D721Med (cell line): ENCODE results near the gene PROB1.
"Not testable (repeated sequence)": the region's sequence is repeated elsewhere in the genome, so short reads cannot be mapped to it uniquely, and the experiment has no call there.

ENCODE experiments used
- DNase-seq: peaks from one replicate; pipeline ENCODE4 v3.0.0; 2011; ENCODE audit warnings: low spot score; ENCODE audit not compliant: insufficient read length
- FAIRE-seq: peaks from 2 replicates; lab custom pipeline; 2011; peaks lifted over from hg19 to GRCh38; lab: Jason Lieb, UNC
- CTCF ChIP-seq: IDR thresholded peaks from 2 replicates; pipeline ENCODE4 v1.5.1; 2012; ENCODE audit warnings: mild to moderate bottlenecking, control low read depth; ENCODE audit not compliant: insufficient read depth; ENCODE audit errors: missing control alignments

PROB1 gene

GRCh38 chr5:139394654-139395566 is at the start of gene PROB1:
PROB1 (minus strand) TSS chr5:139395104; CDS start chr5:139395081, 23 bp downstream.
- DNase-seq (no peak), FAIRE-seq (no peak)
- no peak for TF ChIP-seq CTCF

- no peak for TF ChIP-seq CTCF
- DNase-seq (no peak), FAIRE-seq (no peak)
Measured at GRCh38 chr5:139443831-139444453, 49.0 kb upstream of the PROB1 start.

GRCh38 chr5:139440416-139440815 is 45.5 kb upstream of the PROB1 start:
- not testable (repeated sequence) for FAIRE-seq, DNase-seq

GRCh38 chr5:139439013-139439903 is 44.4 kb upstream of the PROB1 start, which contains the start of gene DNAJC18:
DNAJC18 (minus strand) TSS chr5:139439525; CDS start chr5:139439445, 80 bp downstream.
- no peak for TF ChIP-seq CTCF
- FAIRE-seq: no peak
- DNase-seq: peak; percentile 96

GRCh38 chr5:139438707-139439012 is 43.8 kb upstream of the PROB1 start:
- DNase-seq (no peak), FAIRE-seq (no peak)
- TF ChIP-seq CTCF: no peak

- DNase-seq (no peak), FAIRE-seq (no peak)
- no peak for TF ChIP-seq CTCF
Measured at GRCh38 chr5:139435676-139436075, 40.8 kb upstream of the PROB1 start.

- FAIRE-seq (no peak), DNase-seq (no peak)
- TF ChIP-seq CTCF: no peak
Measured at GRCh38 chr5:139431706-139432105, 36.8 kb upstream of the PROB1 start.
